Keratinocyte (primary cell): ENCODE data around the gene PRR20E. TPM values are rescaled to one million over a fixed set of nuclear protein-coding genes. Genes with fewer than 3 reads are reported as not detected.
"Not testable (repeated sequence)": the region's sequence is repeated elsewhere in the genome, so short reads cannot be mapped to it uniquely, and the experiment has no call there.

ENCODE experiments used
- DNase-seq: peaks from one replicate; pipeline ENCODE4 v3.0.0-alpha.2; 2011; ENCODE audit warnings: low read depth, missing footprints, low spot score
- FAIRE-seq: peaks from 2 replicates; lab custom pipeline; 2011; peaks lifted over from hg19 to GRCh38; lab: Jason Lieb, UNC
- H2AFZ ChIP-seq: 2 replicates; pipeline ENCODE4 v1.6.0; 2012; ENCODE audit warnings: low read length, control low read depth, inconsistent platforms; ENCODE audit not compliant: control insufficient read depth
- H3K27ac ChIP-seq: 2 replicates; pipeline ENCODE4 v1.5.1; 2011; ENCODE audit warnings: low read length; ENCODE audit not compliant: control insufficient read depth, insufficient read depth
- H3K27me3 ChIP-seq: 3 replicates; pipeline ENCODE4 v1.6.0; 2011; ENCODE audit warnings: low read length; ENCODE audit not compliant: control insufficient read depth, insufficient read depth; ENCODE audit errors: extremely low read depth
- H3K36me3 ChIP-seq, 2 experiments: 2 replicates in 1 of 2; 3 replicates in 1 of 2; pipeline ENCODE4 v1.5.1; 2011; ENCODE audit warnings: low read length in 2 of 2, mild to moderate bottlenecking in 1 of 2; ENCODE audit not compliant: control insufficient read depth in 2 of 2, insufficient read depth in 2 of 2; ENCODE audit errors: extremely low read depth in 1 of 2
- H3K4me1 ChIP-seq: 3 replicates; pipeline ENCODE4 v1.5.1; 2011; ENCODE audit warnings: low read length; ENCODE audit not compliant: control insufficient read depth, insufficient read depth; ENCODE audit errors: extremely low read depth
- H3K4me2 ChIP-seq: 3 replicates; pipeline ENCODE4 v1.6.0; 2011; ENCODE audit warnings: low read depth, low read length; ENCODE audit not compliant: control insufficient read depth, insufficient read depth; ENCODE audit errors: extremely low read depth
- H3K4me3 ChIP-seq, 3 experiments: fragments of 200-600 bp in 1 of 3; sonication (generic) in 1 of 3; 2 replicates in 2 of 3; 3 replicates in 1 of 3; pipeline ENCODE4 v1.5.1; 2011 to 2016; ENCODE audit warnings: low read length in 3 of 3, mild to moderate bottlenecking in 3 of 3, control low read depth in 2 of 3, inconsistent platforms in 1 of 3, low read depth in 1 of 3, mixed read lengths in 1 of 3, mixed run types in 1 of 3, moderate library complexity in 1 of 3; ENCODE audit not compliant: control insufficient read depth in 2 of 3, insufficient read depth in 2 of 3; ENCODE audit errors: extremely low read depth in 1 of 3
- H3K79me2 ChIP-seq: 2 replicates; pipeline ENCODE4 v1.6.0; 2012; ENCODE audit warnings: low read length; ENCODE audit not compliant: control insufficient read depth, insufficient read depth
- H3K9ac ChIP-seq: 3 replicates; pipeline ENCODE4 v1.6.0; 2011; ENCODE audit warnings: low read length; ENCODE audit not compliant: control insufficient read depth, insufficient read depth; ENCODE audit errors: extremely low read depth
- H3K9me1 ChIP-seq: 3 replicates; pipeline ENCODE4 v1.6.0; 2011; ENCODE audit warnings: low read length; ENCODE audit not compliant: control insufficient read depth, insufficient read depth; ENCODE audit errors: extremely low read depth
- H3K9me3 ChIP-seq: 2 replicates; pipeline ENCODE4 v1.5.1; 2012; ENCODE audit warnings: low read depth, low read length; ENCODE audit not compliant: control insufficient read depth
- H4K20me1 ChIP-seq: 3 replicates; pipeline ENCODE4 v1.6.0; 2011; ENCODE audit warnings: low read length; ENCODE audit not compliant: control insufficient read depth, insufficient read depth; ENCODE audit errors: extremely low read depth
- CTCF ChIP-seq, 3 experiments: IDR thresholded peaks in 1 of 3; conservative IDR thresholded peaks in 1 of 3; optimal IDR thresholded peaks in 1 of 3; 2 replicates in 2 of 3; 3 replicates in 1 of 3; pipeline versions ENCODE3 to v1.5.1; 2011; ENCODE audit warnings: low read length in 3 of 3, mild to moderate bottlenecking in 3 of 3, moderate library complexity in 2 of 3, control low read depth in 1 of 3, inconsistent platforms in 1 of 3; ENCODE audit not compliant: insufficient read depth in 2 of 3; ENCODE audit errors: extremely low read depth in 1 of 3
- EZH2 ChIP-seq: IDR thresholded peaks from one replicate; pipeline ENCODE4 v1.6.1; 2012; ENCODE audit warnings: inconsistent platforms, mild to moderate bottlenecking, low read length, moderate library complexity
- dilution Hi-C: fragments of 300-500 bp; cut with MboI; formaldehyde crosslinking; loops from one replicate; pipeline ENCODE4 v1.7.0; 2020; ENCODE audit warnings: low sequenced_read_pairs; ENCODE audit not compliant: extremely low pct_ligation_motif_present
- polyA plus RNA-seq, 5 experiments: library from polyadenylated mRNA; depleted of rRNA in 3 of 5; stranded (reverse) in 3 of 5; stranded (forward) in 1 of 5; unstranded in 1 of 5; fragments of >200 nt; gene quantifications; 1 replicate in 1 of 5; 2 replicates in 3 of 5; 3 replicates in 1 of 5; pipeline versions ENCODE4 v1.2.1 to v1.2.3, GENCODE V29; 2011 to 2012; ENCODE audit warnings: missing spikeins in 2 of 5, low read depth in 1 of 5, low replicate concordance in 1 of 5

The PRR20E gene
- polyA plus RNA-seq, 1 donor (not counting 4 experiments of a cell fraction or from before 2014, with no cell fraction given): not detected

GRCh38 chr13:57138988-57139387 is 28.0 kb upstream of the PRR20E start:
- no peaks in the 10 kb centered on the region for H3K27me3 ChIP-seq
- H4K20me1 ChIP-seq: no peaks in the 10 kb centered on the region
- DNase-seq: no peak
- no peak overlapping the region for H2AFZ ChIP-seq
- H3K4me2 ChIP-seq: no peak overlapping the region
- H3K4me3 ChIP-seq: no peak overlapping the region
- H3K9me1 ChIP-seq: no peaks in the 10 kb centered on the region
- H3K9ac ChIP-seq: no peak overlapping the region
- H3K4me1 ChIP-seq: no peaks in the 10 kb centered on the region
- no peaks in the 10 kb centered on the region for H3K9me3 ChIP-seq
- TF ChIP-seq EZH2: no peak
- TF ChIP-seq CTCF (optimal IDR thresholded peaks at IDR 0.05 in 1 of 3, IDR thresholded peaks at IDR 0.05 in 1 of 3, conservative IDR thresholded peaks at IDR 0.05 in 1 of 3; ENCODE audit: extremely low read depth in 1 of 3, insufficient read depth in 2 of 3, low read length in 3 of 3): no peak
- H3K79me2 ChIP-seq: no peaks in the 10 kb centered on the region
- no peak overlapping the region for H3K27ac ChIP-seq
- dilution Hi-C loops: no loop called here
- no peaks in the 10 kb centered on the region for H3K36me3 ChIP-seq
- no peak for FAIRE-seq

GRCh38 chr13:57139781-57140180 is 27.2 kb upstream of the PRR20E start:
- H3K27ac ChIP-seq, H3K4me2 ChIP-seq, H2AFZ ChIP-seq, H3K9me1 ChIP-seq, DNase-seq, FAIRE-seq, H3K9me3 ChIP-seq, H3K4me3 ChIP-seq, H3K36me3 ChIP-seq, H4K20me1 ChIP-seq, H3K79me2 ChIP-seq, H3K4me1 ChIP-seq, H3K27me3 ChIP-seq, H3K9ac ChIP-seq, dilution Hi-C loops: not testable (repeated sequence)

- H3K4me1 ChIP-seq, H3K36me3 ChIP-seq, DNase-seq, H3K9ac ChIP-seq, H3K4me2 ChIP-seq, H3K79me2 ChIP-seq, H3K9me1 ChIP-seq, H3K27me3 ChIP-seq, H2AFZ ChIP-seq, dilution Hi-C loops, H3K27ac ChIP-seq, H3K4me3 ChIP-seq, H4K20me1 ChIP-seq, FAIRE-seq, H3K9me3 ChIP-seq: not testable (repeated sequence)
Measured at GRCh38 chr13:57140235-57140968, 26.6 kb upstream of the PRR20E start, which contains the start of gene PRR20A. Gene PRR20A, plus strand, starts transcription at chr13:57140918. Its CDS starts 387 bp downstream, at chr13:57141305.

- H3K79me2 ChIP-seq, H2AFZ ChIP-seq, H3K36me3 ChIP-seq, H3K4me3 ChIP-seq, H3K9ac ChIP-seq, DNase-seq, H3K4me1 ChIP-seq, H3K9me3 ChIP-seq, H3K27ac ChIP-seq, H3K4me2 ChIP-seq, H3K9me1 ChIP-seq, H3K27me3 ChIP-seq, H4K20me1 ChIP-seq, dilution Hi-C loops, FAIRE-seq: not testable (repeated sequence)
Measured at GRCh38 chr13:57147188-57147587, 19.8 kb upstream of the PRR20E start, which contains the start of gene PRR20B. Gene PRR20B, plus strand, starts transcription at chr13:57147488. Its CDS starts 387 bp downstream, at chr13:57147875.
